GM21576 (cell line): ENCODE data around the gene STK39.
"Not testable (repeated sequence)": the region's sequence is repeated elsewhere in the genome, so short reads cannot be mapped to it uniquely, and the experiment has no call there.

Source experiments
- ATAC-seq: cut with Tn5 transposase; IDR thresholded peaks from one replicate; pipeline ENCODE4 v1.9.1; 2021; ENCODE audit warnings: mild to moderate bottlenecking, moderate library complexity; ENCODE audit not compliant: unreplicated experiment

The STK39 gene

GRCh38 chr2:168105127-168105683 lies 142.2 kb downstream of the STK39 start:
- ATAC-seq = no peak

- ATAC-seq = no peak
Measured at GRCh38 chr2:168097431-168097830, 150.0 kb downstream of the STK39 start.

GRCh38 chr2:168096158-168096557 lies 151.2 kb downstream of the STK39 start:
- ATAC-seq = no peak

DNA sequence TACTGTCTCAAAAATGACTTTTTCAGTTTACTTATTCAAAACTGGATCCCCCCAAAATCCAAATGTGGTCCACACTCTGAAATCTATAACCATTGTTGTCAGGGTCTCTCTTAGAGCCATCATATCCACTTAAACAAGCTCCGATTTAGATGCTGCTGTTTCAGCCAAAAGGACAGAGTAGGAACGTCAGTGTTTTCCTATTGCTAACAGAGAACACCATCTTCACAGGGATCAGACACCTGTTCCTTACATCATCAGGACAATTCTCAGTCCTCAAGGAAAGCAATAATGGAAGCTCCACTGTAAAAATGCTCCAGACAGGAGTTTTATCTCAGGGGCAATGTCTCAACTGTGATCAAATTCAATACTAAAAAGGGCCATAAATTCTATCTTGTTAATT lies 155.4 kb downstream of the STK39 start:
- no peak for ATAC-seq

GRCh38 chr2:168090366-168091135 lies 156.8 kb downstream of the STK39 start:
- peak; percentile 93 for ATAC-seq

DNA sequence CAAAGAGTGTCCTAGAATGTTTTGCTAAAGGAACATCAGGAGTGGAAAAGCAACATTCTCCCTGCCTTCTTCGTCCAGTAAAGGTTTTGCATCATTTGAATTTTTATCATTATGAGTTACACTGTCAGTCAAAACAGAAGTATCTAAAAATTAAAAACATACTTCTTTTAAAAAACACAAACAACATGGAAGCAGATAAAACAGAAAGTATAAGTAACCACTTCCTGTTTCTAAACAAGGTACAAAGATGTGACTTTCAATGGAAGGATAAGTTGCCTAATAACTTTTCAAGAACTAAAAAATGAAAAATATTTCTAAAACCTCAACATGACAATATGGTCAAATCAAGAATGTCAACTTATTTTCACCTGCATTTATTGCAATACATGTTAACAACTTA lies 158.2 kb downstream of the STK39 start:
- ATAC-seq = peak; percentile 48

DNA sequence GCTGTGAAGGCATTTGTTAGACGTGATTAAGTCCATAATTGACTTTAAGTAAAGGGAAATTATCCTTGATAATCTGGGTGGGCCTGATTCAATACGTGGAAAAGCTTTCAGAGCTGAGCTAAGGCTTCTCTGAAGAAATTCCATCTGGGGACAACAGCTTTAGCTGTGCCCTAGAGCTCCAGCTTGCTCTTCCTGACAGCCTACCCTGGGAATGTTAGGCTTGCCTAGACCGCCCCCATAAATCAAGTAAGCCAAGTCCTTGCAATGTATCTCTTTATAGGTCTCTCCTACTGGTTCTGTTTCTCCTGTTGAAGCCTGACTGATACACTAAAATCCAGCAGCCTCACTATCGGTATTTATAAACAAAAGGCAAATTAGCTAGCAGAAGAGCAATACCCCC lies 160.0 kb downstream of the STK39 start:
- ATAC-seq = no peak

DNA sequence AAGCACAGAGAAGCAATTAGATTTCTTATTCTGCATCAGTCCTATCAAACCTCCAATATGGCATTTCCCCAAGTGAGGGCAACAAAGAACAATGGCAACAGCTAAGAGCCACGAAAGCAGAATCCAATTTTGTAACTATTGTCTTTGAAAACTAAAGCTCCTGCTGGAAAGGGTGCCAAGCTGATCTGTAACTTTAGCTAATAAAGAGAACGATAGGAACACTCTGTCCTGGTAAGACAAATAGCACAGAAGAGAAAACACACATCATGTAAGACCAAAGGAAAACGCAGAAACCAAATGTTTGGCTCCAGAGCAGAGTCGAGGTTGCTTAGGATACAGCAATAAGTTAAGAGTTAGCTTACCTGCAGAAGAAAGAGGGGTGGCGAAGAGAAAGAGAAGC lies 160.5 kb downstream of the STK39 start:
- ATAC-seq = no peak

DNA sequence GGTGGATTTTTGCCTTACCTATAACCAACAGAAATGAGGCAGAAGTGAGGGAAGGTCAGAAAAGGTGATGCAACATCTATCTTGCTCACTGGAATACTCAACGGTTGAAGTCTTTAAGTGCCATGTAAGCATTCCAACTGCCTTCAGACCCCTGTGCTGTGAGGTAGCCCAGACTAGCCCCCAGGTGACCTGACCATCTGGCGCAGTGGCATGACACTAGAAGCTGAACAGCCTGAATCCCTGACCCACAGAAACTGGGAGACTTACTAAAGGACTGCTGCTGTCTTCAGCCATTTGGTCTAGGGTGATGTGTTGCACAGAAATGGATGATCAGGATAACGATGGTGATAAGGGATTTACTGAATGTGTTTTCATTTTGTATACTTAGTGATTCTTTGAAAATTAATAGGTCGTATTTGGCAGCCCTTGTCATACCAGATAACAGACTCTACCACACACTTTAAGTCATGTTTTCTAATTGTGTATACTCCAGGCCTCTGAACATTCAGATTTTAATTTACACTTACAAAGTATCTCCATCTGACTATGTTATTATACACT lies 161.5 kb downstream of the STK39 start:
- no peak for ATAC-seq

DNA sequence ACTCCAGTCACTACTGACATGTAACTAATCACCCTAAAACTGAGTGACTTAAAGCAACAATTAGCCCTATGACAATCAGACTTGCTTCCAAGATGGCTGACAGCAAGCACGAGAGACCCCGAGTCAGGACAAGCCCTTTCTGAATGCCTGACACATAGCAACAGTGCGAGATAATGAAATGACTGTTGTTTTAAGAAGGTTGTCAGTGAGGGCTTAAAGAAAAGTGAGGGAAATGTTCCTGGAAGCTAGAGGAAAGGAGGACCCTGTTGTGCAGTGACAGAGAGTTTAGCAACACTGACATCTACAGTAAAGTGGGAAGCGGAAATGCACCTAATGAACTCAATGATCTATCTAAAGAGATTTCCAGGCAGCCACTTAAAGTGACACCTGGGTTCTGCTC lies 163.1 kb downstream of the STK39 start:
- no peak for ATAC-seq

DNA sequence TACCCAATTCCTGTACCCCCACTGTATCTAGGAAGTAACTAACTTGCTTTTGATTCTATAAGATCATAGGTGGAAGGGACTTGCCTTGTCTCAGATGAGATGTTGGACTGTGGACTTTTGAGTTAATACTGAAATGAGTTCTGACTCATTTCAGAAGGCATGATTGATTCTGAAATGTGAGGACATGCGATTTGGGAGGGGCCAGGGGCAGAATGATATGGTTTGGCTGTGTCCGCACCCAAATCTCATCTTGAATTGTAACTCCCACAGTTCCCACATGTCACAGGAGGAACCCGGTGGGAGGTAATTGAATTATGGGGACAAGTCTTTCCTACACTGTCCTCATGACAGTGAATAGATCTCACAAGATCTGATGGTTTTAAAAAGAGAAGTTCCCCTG lies 165.9 kb downstream of the STK39 start:
- ATAC-seq = not testable (repeated sequence)

- ATAC-seq = no peak
Measured at GRCh38 chr2:168079236-168079635, 168.2 kb downstream of the STK39 start.

DNA sequence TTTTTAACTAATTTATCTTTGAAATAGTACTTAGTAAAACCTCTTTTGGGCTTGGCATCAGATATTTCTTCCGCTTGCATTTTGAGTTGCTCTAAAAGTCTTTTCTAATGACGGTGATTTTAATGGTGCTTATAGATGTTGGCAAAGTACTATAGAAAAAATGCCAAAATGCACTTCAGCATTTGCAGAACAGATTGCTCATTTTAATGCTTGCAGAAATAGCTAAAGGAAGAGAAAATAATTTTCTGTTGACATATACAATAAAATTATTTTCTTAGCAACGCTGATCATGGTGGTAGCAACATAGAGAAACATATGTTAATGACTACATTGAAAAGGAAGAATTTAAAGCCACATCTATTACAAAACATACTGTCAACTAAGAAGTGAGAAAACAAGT lies 170.7 kb downstream of the STK39 start:
- no peak for ATAC-seq

DNA sequence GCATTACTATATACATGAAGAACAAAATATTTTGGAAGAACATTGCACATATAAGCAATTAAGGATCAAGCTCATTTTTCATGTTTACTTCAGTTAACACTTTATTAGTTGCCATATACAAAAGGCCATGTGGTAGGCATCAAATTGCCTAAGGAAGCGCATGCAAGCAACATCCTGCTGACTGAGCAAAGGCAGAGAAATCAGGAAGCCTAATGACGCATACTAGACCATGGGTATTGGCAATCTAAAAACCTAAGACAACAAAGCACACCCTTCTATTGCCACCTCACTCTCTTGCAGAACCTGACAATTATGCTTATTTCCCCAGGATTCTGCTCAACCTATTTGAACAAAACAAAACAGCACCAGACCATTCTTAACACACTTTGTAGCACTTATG lies 171.9 kb downstream of the STK39 start:
- ATAC-seq = no peak

DNA sequence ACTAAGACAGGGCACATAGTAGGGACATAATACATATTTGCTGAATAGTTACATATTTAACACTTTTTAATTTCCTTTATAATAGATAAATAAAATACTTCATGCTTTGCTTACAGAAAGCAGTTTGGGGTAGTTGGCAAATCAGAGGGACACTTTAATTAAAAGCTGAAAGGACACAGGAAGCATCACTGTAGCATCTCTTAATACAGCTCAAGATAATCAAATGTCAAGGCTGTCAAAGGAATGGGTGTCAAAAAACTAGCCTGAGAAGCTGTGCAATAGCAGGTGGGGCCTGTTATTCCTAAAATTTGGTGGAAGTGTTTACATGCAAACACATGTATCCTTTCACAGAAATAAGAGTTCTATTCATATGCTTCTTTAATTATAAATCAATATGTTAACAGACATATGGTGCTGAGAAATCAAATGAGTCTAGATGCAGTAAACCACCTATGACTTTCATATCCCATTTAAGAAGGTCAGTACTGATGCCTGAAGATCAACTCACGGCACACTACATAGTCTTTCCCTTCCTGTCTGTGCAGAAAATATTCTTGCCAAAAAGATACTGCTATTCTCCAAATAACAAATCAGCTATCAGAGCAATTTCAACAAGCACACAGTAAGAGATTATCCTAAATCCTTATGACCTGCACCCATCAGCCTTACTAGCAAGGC lies 174.6 kb downstream of the STK39 start:
- ATAC-seq = no peak

DNA sequence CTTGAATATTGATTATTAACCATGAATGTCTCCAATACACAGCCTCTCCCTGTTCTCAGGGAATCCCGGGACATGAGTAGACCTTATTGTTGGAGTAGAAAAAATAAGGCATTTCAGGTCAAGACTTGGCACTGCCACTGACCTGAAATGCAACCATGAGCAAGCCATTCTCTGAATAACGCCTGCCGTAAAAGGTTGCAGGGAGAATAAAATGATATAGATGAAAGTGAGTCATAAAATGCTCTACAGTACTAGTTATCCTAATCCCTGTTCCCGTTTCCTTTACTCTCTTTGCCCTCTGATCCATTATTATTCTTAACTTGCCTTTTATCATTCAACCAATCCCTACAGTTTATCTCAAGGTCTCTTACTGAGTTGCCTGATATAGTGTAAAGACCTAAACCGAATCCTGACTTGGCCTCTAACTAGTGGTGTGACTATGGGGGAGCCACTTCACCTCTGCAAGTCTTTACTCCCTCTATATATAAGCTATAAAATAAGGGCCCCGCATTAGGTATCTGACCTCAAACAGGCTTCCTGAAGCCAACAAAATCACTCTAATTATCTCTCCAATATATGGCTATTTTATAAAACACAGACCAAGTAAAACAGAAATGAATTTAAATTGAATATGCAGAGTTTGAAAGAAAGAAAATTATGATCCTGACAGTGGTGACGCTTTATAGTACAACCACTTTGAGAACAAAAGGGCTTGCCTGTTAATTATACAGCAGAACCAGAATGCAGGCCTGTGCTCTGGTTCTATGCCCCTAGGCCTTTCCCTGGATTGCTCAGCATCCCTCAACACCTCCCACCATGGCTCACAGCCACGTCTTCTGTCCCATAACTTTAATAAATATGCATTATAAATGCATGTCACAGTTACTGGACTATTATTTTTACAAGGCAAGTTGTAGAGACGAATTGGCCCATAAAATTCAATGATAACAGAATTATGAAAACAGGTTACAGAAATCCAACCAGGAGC lies 183.1 kb downstream of the STK39 start:
- no peak for ATAC-seq

- no peak for ATAC-seq
Measured at GRCh38 chr2:168062936-168063335, 184.5 kb downstream of the STK39 start.

DNA sequence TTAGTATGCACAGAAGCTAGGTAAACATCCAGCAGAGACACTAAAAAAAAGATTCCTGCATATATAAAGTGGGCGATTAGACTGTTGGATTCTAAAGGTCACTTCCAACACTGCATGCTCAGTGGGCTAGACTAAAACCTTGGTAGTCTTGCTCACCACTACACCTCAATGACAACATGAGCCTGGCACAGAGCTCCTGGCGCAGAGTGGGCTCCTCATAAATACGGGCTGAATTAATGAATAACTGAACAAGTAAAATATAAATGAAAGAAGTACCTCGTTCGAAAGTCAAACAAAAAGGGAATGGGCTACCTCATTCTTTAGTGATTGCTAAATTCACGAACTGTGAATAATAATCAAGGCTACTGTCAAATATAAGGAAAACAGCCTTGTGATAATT lies 185.3 kb downstream of the STK39 start:
- ATAC-seq = no peak

DNA sequence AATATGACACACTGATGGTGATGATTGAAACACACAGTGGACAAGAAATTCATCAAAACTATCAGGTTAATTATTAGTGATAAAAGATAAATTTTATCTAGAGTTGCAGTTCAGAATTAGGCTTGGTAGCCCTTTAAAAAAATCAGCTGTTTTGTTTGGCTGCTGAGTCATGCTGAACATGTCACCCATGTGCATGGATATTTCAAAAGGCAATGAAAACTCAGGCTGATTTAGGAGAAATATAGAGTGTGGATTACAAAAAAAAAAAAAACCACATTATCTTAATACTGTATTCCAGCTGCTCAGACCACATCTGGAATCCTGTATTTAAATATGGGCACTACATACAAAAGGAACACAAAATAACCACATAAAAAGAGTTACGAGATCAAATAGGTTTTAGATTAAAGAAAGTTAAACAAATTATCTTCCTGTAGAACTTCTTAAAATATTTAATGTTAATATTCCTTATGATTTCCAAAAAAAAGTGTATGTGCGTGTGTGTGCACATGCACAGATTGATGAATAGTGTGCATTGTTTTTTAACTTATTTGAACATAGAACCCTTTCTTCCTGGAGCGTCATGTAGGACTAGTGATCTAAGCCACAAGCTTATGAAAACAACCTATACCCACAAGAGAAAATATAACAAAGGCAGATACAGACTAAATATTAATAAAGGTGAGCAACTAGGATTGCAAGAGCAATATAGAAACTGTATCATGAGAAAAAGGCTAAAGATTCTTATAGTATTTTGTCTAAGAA lies 186.2 kb downstream of the STK39 start:
- no peak for ATAC-seq

DNA sequence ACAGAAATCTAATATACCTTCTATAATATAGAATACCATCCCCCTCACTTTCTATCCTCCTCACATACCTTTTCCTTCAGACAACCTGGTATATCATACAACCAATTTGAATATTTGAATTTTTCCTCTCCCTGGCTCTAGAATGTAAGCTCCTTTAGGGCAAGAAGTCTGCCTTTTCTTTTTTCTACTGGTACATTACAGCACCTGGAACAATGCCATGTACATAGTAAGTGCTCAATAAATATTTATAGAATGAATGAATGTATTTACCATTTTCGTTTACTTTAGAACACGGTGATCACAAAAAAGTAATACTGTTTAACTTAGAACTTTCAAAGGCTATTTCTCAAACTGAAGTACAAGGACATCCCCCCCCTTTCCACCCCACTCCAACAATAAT lies 187.6 kb downstream of the STK39 start:
- no peak for ATAC-seq
